GM10248 (cell line): ENCODE results near the gene SEZ6L2.

Experiments
- CTCF ChIA-PET: fragments of 300-600 bp; sonication (Branson Sonifier 250); formaldehyde crosslinking; extraction: SDS; loops from one replicate; lab custom pipeline; 2021; ENCODE audit warnings: antibody characterized with exemption; lab: Yijun Ruan, JAX
- POLR2A ChIA-PET: fragments of 350-650 bp; sonication (Branson Sonifier 250); formaldehyde crosslinking; extraction: SDS; loops from one replicate; lab custom pipeline; 2020; ENCODE audit warnings: antibody characterized with exemption; lab: Yijun Ruan, JAX
- DNase-seq: peaks from one replicate; pipeline ENCODE4 v3.0.0; 2012; ENCODE audit errors: extremely low spot score
- CTCF ChIP-seq: IDR thresholded peaks from 2 replicates; pipeline ENCODE4 v1.5.1; 2012; ENCODE audit warnings: mild to moderate bottlenecking, low read depth; ENCODE audit errors: extremely low read depth, missing control alignments, control extremely low read depth

SEZ6L2 gene

GRCh38 chr16:29852654-29853053, 46.7 kb downstream of the SEZ6L2 start:
- DNase-seq, result no peak
- TF ChIP-seq CTCF, result no peak
- ChIA-PET POLR2A (no interaction called here), CTCF (interaction anchor here (1.0 to 6.5 kb wide), 3 partner anchors 9 to 179 kb away, joined by 3 to 93 read pairs (median 6); partner anchors contain the start of gene MVP)

GRCh38 chr16:29850998-29851397, 48.4 kb downstream of the SEZ6L2 start:
- ChIA-PET POLR2A (interaction anchor here (0.6 kb wide), 1 partner anchor 172 kb away, joined by 5 read pairs; the partner anchor contains the start of gene C16orf92), CTCF (interaction anchor here (1.2 to 6.5 kb wide), 3 partner anchors 11 to 204 kb away, joined by 3 to 93 read pairs (median 26); partner anchors contain the start of genes CDIPT and MVP)
- TF ChIP-seq CTCF, result no peak
- no peak for DNase-seq

- POLR2A ChIA-PET, result interaction anchor here (0.7 kb wide), 1 partner anchor 84 kb away, joined by 6 read pairs; no protein-coding TSS in a partner anchor
- TF ChIP-seq CTCF, result no peak
- CTCF ChIA-PET, result interaction anchor here (0.8 to 6.5 kb wide), 19 partner anchors 9 to 205 kb away, joined by 3 to 93 read pairs (median 7); partner anchors contain the start of genes CDIPT, KIF22, MVP and QPRT
- DNase-seq, result no peak
Observed at GRCh38 chr16:29849505-29849904, 49.8 kb downstream of the SEZ6L2 start.

- ChIA-PET POLR2A (interaction anchor here (0.6 to 1.6 kb wide), 5 partner anchors 8 to 85 kb away, joined by 3 to 6 read pairs (median 3); partner anchors contain the start of gene CDIPT), CTCF (interaction anchor here (0.6 to 6.5 kb wide), 63 partner anchors 9 to 767 kb away, joined by 3 to 93 read pairs (median 4); partner anchors contain the start of genes CDIPT, KIF22, MVP and PAGR1)
- TF ChIP-seq CTCF, result peak; percentile 93
- DNase-seq, result peak; percentile 83
Observed at GRCh38 chr16:29848420-29849297, 50.7 kb downstream of the SEZ6L2 start.

- CTCF ChIA-PET, result interaction anchor here (1.3 to 2.1 kb wide), 4 partner anchors 16 to 871 kb away, joined by 3 to 5 read pairs (median 4); partner anchors contain the start of genes PAGR1 and SPNS1
- POLR2A ChIA-PET, result no interaction called here
- TF ChIP-seq CTCF, result no peak
- no peak for DNase-seq
Observed at GRCh38 chr16:29845656-29846055, 53.7 kb downstream of the SEZ6L2 start.
